OCI-M2 (cell line): Measurements from ENCODE around the gene OR2J2.
"Not testable (repeated sequence)": the region's sequence is repeated elsewhere in the genome, so short reads cannot be mapped to it uniquely, and the experiment has no call there.

ENCODE experiments used
- DNase-seq: peaks from one replicate; lab custom pipeline; 2025; ENCODE audit not compliant: unreplicated experiment; lab: John Stamatoyannopoulos, UW

The OR2J2 gene

GRCh38 chr6:29218056-29218455 is 47.3 kb downstream of the OR2J2 start:
- not testable (repeated sequence) for DNase-seq
